ENCODE measurements around the gene KCNG2.

The KCNG2 gene

DNA sequence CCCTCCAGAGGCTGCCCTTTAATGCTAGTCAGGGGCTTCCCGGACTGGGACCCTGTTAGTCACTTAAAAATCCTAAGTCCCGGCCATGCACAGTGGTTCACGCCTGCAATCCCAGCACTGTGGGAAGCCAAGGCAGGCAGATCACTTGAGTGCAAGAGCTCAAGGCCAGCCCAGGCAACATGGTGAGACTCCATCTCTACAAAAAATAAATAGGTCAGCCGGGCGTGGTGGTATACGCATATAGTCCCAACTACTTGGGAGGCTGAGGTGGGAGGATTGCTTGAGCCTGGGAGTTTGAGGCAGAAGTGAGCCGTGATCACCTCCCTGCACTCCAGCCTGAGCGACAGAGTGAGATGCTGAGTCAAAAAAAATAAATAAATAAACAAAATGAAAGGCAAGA, 17.2 kb upstream of the KCNG2 start:
- POLR2A ChIA-PET = no interaction called here
- TF ChIP-seq, protein P1, sequence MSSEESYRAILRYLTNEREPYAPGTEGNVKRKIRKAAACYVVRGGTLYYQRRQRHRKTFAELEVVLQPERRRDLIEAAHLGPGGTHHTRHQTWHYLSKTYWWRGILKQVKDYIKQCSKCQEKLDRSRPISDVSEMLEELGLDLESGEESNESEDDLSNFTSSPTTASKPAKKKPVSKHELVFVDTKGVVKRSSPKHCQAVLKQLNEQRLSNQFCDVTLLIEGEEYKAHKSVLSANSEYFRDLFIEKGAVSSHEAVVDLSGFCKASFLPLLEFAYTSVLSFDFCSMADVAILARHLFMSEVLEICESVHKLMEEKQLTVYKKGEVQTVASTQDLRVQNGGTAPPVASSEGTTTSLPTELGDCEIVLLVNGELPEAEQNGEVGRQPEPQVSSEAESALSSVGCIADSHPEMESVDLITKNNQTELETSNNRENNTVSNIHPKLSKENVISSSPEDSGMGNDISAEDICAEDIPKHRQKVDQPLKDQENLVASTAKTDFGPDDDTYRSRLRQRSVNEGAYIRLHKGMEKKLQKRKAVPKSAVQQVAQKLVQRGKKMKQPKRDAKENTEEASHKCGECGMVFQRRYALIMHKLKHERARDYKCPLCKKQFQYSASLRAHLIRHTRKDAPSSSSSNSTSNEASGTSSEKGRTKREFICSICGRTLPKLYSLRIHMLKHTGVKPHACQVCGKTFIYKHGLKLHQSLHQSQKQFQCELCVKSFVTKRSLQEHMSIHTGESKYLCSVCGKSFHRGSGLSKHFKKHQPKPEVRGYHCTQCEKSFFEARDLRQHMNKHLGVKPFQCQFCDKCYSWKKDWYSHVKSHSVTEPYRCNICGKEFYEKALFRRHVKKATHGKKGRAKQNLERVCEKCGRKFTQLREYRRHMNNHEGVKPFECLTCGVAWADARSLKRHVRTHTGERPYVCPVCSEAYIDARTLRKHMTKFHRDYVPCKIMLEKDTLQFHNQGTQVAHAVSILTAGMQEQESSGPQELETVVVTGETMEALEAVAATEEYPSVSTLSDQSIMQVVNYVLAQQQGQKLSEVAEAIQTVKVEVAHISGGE (tag by site-specific recombination; conservative IDR thresholded peaks at IDR 0.05; ENCODE audit: low read depth) = no peak
- TF ChIP-seq ZNF555 (tag by site-specific recombination; conservative IDR thresholded peaks at IDR 0.05) (no peak), ZNF140 (tag by site-specific recombination; IDR thresholded peaks at IDR 0.05) (no peak), ZNF830 (tag by site-specific recombination; IDR thresholded peaks at IDR 0.05; ENCODE audit: low read depth) (no peak)
- no peaks in the 10 kb centered on the region for H3K4me1 ChIP-seq (ENCODE audit: control insufficient read depth, insufficient read depth, low read length)
- H3K4me3 ChIP-seq (ENCODE audit: low read depth, low read length) = no peak overlapping the region
- CTCF ChIA-PET = no interaction called here
- no peaks in the 10 kb centered on the region for H3K9me3 ChIP-seq (ENCODE audit: control insufficient read depth, insufficient read depth, low read depth, low read length)
- H3K36me3 ChIP-seq (ENCODE audit: control insufficient read depth in 2 of 2, insufficient read depth in 1 of 2, low read length in 2 of 2) = no peaks in the 10 kb centered on the region
- H3K27ac ChIP-seq (ENCODE audit: extremely low read depth, low read depth, low read length) = no peak overlapping the region

DNA sequence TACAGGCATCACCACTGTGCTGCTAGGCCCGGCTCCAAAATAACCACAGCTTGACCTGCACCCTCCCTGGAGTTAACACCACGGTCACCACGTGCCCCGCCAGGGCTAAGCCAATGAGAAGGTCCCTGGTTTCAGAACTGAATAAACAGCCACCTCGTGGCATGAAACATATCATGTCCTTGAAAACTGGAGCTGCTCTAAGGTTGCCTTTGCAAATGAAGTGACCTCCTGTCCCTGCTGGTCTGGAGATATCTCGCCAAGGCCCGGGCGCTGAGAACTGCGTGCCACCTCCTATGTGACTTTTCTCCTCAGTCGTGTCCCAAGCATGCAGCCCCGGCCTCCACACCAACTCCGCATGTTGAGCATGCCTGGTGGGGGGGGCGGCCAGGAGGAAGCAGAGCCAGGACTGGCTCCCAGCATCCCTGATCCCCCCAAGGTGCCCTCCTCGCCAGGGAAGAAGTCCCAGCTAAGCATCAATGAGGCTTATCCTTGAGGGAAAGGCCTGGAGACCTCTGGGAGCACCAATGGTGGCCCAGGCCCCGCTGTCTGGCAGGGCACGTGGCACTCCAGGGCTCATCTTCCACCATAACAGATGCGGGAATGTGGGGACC, 16.3 kb upstream of the KCNG2 start:
- CTCF ChIA-PET = no interaction called here
- POLR2A ChIA-PET = no interaction called here
- Histone ChIP-seq H3K36me3 (ENCODE audit: control insufficient read depth in 2 of 2, insufficient read depth in 1 of 2, low read length in 2 of 2) (no peaks in the 10 kb centered on the region), H3K4me1 (ENCODE audit: control insufficient read depth, insufficient read depth, low read length) (no peaks in the 10 kb centered on the region), H3K27ac (ENCODE audit: extremely low read depth, low read depth, low read length) (no peak overlapping the region), H3K9me3 (ENCODE audit: control insufficient read depth, insufficient read depth, low read depth, low read length) (no peaks in the 10 kb centered on the region), H3K4me3 (ENCODE audit: low read depth, low read length) (no peak overlapping the region)
- no peak for TF ChIP-seq ZNF626 (tag by site-specific recombination; IDR thresholded peaks at IDR 0.05)
- no peak for TF ChIP-seq ZNF555 (tag by site-specific recombination; conservative IDR thresholded peaks at IDR 0.05)
- no peak for TF ChIP-seq ZNF324 (tag by site-specific recombination; IDR thresholded peaks at IDR 0.05)
- TF ChIP-seq ZNF202 (tag by site-specific recombination; IDR thresholded peaks at IDR 0.05; ENCODE audit: borderline replicate concordance) = no peak
- no peak for TF ChIP-seq ZNF175 (tag by site-specific recombination; IDR thresholded peaks at IDR 0.05)
- TF ChIP-seq, protein P1 (tag by site-specific recombination; conservative IDR thresholded peaks at IDR 0.05; ENCODE audit: low read depth) = no peak
- TF ChIP-seq ZNF544 (tag by site-specific recombination; IDR thresholded peaks at IDR 0.05) = no peak
- TF ChIP-seq SETDB1 (IDR thresholded peaks at IDR 0.05; ENCODE audit: insufficient read length, low read length) = no peak
- no peak for TF ChIP-seq ZNF366 (tag by site-specific recombination; conservative IDR thresholded peaks at IDR 0.05)
- TF ChIP-seq ZFP3 (tag by site-specific recombination; IDR thresholded peaks at IDR 0.05; ENCODE audit: low read depth) = no peak

DNA sequence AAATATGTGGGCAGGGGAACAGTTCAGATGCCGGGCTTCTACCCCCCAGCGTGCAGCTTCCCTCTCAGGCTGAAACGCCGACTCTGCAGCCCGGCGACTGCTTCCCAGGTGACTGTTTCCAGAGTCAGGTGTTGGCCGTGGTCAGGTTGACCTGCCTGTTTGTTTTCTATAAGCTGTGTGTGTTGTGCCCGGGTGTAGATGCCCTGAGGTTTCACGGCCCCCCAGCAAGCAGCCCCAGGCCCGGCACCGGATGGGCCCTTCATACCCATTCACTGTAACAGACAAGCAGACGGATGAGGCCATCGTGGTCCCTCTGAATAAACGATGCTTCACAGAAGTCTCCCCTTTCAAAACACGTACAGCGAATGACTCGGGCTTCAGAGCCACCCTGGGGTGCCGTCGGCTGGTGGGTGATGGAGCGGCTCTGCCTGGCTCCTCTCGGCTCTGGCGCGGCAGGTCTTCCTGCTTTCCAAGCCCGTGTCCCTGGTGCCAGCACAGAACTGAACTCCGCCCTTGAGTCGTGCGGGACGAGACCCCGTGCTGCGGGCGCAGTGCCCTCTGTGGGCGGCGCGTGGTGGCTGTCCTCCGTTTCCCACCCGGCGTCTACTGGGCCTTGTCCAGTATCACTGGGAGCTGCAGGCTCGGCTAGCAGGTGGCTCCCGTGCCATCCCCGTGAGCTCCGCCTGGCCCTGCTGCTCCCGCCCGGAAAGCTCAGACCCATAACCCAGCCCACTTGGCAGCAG, 15.0 kb upstream of the KCNG2 start:
- Histone ChIP-seq H3K4me1 (ENCODE audit: control insufficient read depth, insufficient read depth, low read length) (no peaks in the 10 kb centered on the region), H3K36me3 (ENCODE audit: control insufficient read depth in 2 of 2, insufficient read depth in 1 of 2, low read length in 2 of 2) (no peaks in the 10 kb centered on the region), H3K27ac (ENCODE audit: extremely low read depth, low read depth, low read length) (no peak overlapping the region), H3K4me3 (ENCODE audit: low read depth, low read length) (no peak overlapping the region), H3K9me3 (ENCODE audit: control insufficient read depth, insufficient read depth, low read depth, low read length) (no peaks in the 10 kb centered on the region)
- ChIA-PET CTCF (interaction anchor here (0.6 to 0.9 kb wide), 2 partner anchors 23 to 331 kb away, joined by 3 read pairs; no protein-coding TSS in a partner anchor), POLR2A (no interaction called here)
- TF ChIP-seq HOXC10 (CRISPR knock-in tag; IDR thresholded peaks at IDR 0.05) = no peak
- TF ChIP-seq ZNF2 (tag by site-specific recombination; IDR thresholded peaks at IDR 0.05) = no peak
- TF ChIP-seq ZNF366 (tag by site-specific recombination; conservative IDR thresholded peaks at IDR 0.05) = no peak
- no peak for TF ChIP-seq ZNF571 (tag by site-specific recombination; IDR thresholded peaks at IDR 0.05)
- TF ChIP-seq ZNF184 (tag by site-specific recombination; IDR thresholded peaks at IDR 0.05) = no peak
- TF ChIP-seq HOXD13 (CRISPR knock-in tag; IDR thresholded peaks at IDR 0.05; ENCODE audit: borderline replicate concordance) = no peak
- TF ChIP-seq, protein P2, sequence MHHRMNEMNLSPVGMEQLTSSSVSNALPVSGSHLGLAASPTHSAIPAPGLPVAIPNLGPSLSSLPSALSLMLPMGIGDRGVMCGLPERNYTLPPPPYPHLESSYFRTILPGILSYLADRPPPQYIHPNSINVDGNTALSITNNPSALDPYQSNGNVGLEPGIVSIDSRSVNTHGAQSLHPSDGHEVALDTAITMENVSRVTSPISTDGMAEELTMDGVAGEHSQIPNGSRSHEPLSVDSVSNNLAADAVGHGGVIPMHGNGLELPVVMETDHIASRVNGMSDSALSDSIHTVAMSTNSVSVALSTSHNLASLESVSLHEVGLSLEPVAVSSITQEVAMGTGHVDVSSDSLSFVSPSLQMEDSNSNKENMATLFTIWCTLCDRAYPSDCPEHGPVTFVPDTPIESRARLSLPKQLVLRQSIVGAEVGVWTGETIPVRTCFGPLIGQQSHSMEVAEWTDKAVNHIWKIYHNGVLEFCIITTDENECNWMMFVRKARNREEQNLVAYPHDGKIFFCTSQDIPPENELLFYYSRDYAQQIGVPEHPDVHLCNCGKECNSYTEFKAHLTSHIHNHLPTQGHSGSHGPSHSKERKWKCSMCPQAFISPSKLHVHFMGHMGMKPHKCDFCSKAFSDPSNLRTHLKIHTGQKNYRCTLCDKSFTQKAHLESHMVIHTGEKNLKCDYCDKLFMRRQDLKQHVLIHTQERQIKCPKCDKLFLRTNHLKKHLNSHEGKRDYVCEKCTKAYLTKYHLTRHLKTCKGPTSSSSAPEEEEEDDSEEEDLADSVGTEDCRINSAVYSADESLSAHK (tag by site-specific recombination; IDR thresholded peaks at IDR 0.05) = no peak
- TF ChIP-seq ZNF596 (tag by site-specific recombination; IDR thresholded peaks at IDR 0.05) = no peak
- no peak for TF ChIP-seq ZNF555 (tag by site-specific recombination; conservative IDR thresholded peaks at IDR 0.05)
- TF ChIP-seq ZNF830 (tag by site-specific recombination; IDR thresholded peaks at IDR 0.05; ENCODE audit: low read depth) = no peak
- TF ChIP-seq ZNF214 (tag by site-specific recombination; IDR thresholded peaks at IDR 0.05; ENCODE audit: borderline replicate concordance) = no peak
- no peak for TF ChIP-seq MEIS1 (CRISPR knock-in tag; IDR thresholded peaks at IDR 0.05; ENCODE audit: borderline replicate concordance)
